Stimulated activated CD4-positive, alpha-beta T cell treated with anti-CD3 and anti-CD28 coated beads, Interleukin-12 subunit alpha, Interleukin-12 subunit beta, amount 100 ng/mL, for 48 hours (primary cell): ENCODE data around the gene NFKB1.
"Not testable (repeated sequence)": the region's sequence is repeated elsewhere in the genome, so short reads cannot be mapped to it uniquely, and the experiment has no call there.

Experiments
- DNase-seq, 3 donors: peaks; one replicate each; pipeline ENCODE4 v3.0.0-alpha.2; 2020; ENCODE audit warnings: low read depth in 2 of 3, low spot score in 1 of 3

Gene NFKB1

DNA sequence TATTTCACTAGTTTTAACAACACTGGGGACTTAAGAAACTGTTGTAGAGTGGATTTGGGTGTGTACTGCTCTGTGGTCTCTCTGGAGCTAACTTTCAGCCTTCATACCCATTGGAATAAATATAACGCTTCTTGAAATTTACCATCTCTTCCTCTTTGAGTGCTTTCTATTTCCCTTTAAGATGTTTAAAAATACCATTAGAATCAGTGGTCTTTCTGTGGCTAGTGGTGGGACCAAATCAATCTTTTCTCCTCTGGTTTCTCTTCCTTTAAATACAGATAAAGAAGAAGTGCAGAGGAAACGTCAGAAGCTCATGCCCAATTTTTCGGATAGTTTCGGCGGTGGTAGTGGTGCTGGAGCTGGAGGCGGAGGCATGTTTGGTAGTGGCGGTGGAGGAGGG is 92.0 kb downstream of the NFKB1 start:
- DNase-seq, result no peak

DNA sequence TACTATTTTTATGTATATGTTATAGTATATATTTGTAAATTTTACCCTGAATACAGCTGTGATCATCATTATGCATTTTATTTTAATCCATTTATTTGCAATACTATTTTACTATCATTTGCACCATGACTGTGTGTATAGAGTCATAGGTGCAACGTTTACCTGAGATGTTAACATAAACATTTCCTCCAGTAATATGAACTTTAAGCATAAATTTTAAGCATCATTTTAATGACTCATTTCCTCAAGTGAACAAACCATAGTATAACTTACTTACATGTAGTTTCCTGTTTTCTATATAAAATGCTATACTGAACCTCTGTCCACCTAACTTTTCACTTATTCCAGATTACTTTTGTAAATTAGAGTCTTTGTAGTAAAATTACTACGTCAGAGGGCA is 92.8 kb downstream of the NFKB1 start:
- no peak for DNase-seq

DNA sequence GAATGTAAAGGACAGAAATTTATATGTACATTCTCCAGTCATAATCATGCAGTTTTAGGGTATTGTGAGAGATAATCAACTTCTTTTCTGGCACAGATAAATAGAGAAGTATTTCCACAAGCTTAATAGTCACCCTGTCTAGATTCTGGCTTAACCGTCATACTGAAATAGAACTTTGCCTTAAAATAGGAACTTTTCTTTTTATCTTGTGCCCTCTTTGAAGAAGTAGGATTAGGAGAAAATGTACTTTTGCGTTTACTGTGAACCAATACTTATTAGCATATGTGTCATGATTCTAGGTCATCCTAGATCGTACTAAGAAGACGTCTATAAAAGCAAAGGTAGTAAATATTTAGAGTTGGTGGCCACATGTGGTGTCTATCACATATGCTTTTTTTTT is 95.4 kb downstream of the NFKB1 start:
- DNase-seq, result no peak

DNA sequence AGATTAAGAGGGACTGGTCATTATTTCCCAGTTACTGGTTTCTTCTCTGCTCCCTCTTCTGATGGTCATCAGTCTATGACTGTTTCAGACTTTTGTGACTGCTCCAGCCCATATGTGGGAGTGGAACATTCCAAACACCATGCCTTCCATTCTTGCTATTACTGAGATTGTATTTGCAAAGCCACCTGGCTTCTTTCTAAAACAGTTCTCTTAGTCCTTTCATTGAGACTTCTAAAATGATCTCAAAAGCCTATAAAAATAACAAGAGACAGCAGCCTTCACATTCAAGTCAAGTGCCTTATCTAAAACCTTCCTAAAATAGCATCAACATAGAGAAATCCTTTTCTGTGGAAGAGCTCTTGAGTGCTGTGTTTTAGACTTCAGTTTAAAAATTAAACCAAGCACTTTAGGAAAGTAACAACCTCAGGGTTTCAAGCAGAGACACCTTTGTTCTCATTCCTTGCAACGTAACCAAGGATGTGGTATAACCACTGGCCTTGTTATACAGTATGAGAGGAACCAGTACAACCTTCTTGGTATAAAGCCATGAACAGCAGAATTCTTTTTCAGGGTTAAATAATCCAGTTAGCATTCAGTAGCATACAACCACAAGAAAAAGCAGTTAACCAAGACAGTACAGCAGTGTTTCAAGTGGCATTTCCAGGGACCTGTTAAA is 97.1 kb downstream of the NFKB1 start:
- DNase-seq, result no peak

DNA sequence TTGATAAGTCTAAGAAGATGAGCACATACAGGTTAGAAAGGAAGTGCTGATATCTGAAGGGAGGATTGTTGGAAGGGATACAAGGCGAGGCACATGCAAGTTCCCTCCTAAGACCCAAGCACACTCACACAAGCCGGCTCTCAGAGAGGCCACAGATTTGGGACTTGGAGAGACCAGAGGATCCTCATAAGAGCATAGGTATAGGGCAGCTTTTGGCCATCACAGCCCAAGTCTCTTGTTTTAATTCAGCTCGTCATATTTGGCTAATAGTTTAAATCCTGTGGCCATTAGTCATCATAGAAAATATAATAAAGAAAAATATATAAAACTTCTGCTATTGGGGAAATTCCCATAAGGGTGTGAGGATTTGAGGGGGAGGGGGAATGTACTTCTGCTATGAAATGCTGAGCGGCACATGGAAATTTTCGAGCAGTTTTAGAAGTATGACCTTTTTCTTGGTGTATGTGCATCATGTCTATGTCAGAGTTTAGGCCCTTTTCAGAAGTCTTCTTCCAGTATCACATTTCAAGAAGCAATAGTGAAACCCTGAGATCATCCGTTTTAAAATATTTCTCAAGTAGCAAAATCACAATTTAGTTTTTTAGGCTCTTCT is 97.7 kb downstream of the NFKB1 start:
- DNase-seq, result no peak

DNA sequence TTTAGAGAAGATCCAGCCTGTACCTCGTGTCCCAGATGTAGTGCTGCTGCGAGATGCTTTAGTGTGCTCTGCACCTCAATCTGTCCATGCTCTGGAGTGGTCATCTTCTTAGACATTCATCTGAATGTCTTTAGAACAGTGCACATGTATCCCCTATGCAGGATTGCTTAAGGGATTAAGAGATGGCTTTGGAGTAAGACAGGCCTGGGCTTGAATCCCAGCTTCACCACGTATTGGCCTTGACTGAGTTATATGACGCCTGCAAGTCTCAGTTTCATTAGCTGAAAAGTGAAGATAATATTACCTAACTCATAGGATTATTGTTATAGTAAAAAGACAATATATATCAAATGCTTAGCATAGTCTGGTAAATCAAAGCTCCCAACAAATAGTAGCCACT is 98.3 kb downstream of the NFKB1 start:
- DNase-seq, result no peak

DNA sequence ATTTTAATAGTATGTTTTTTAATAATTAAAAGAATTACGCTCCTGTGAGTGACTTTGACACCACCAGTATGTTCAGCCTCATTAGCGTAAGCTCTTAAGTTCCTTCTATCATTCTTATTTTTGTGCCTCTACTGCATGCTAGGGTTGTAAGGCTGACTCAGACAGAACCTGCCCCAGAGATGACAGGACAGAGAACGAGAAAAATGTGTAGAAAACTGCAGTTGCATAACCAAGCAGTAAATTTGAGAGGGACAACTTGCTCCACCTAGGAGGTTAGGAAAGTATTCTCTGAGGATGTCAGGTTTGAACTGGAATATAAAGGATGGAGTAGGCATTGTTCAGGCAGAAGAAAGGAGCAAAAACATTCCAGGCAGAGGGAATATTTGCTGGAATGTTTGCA is 98.7 kb downstream of the NFKB1 start:
- no peak for DNase-seq

DNA sequence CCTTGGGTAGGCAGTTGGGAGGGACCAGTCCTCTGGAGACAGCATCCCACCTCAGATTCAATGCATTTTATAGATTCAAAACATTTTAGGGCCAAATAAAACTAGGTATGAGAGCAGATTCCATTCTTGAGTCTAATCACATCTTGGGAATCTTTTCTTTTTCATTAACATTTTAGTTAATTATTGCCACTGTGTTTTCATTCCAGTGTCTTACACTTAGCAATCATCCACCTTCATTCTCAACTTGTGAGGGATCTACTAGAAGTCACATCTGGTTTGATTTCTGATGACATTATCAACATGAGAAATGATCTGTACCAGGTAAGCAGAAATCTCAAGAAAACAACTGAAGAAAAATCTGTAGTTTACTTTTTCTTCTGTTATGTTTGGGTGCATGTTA is 99.5 kb downstream of the NFKB1 start:
- DNase-seq, result no peak

DNA sequence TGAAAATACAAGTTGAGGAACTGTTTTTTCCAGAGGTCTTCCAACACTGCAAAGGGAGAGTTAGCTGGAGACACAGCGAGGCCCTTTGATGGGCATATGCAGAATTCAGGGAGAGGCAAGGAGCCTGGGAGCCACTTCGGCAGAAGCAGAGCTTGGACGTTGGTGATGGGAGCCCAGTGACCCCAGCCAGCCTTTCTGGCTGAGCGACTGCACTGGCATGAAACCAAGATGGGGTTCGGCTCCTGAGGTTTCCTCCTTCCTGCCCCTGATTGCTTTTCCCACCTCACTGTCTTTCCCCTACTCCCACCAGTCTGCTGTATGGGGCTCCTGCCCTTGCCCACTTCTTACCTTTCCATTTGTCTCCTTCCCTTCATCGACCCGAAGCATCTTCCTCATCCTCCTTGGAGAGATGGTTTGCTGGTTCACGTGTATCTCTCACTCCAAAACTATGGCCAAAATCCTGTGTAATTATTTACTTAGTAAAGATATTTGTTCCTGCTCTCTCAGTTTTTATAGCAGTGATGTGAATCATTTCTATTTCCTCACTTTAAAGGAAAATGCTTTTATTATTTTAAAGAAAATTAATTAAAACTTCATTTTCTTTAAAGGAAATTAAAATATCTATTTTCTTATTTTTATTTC is 100.5 kb downstream of the NFKB1 start:
- DNase-seq, result no peak

DNA sequence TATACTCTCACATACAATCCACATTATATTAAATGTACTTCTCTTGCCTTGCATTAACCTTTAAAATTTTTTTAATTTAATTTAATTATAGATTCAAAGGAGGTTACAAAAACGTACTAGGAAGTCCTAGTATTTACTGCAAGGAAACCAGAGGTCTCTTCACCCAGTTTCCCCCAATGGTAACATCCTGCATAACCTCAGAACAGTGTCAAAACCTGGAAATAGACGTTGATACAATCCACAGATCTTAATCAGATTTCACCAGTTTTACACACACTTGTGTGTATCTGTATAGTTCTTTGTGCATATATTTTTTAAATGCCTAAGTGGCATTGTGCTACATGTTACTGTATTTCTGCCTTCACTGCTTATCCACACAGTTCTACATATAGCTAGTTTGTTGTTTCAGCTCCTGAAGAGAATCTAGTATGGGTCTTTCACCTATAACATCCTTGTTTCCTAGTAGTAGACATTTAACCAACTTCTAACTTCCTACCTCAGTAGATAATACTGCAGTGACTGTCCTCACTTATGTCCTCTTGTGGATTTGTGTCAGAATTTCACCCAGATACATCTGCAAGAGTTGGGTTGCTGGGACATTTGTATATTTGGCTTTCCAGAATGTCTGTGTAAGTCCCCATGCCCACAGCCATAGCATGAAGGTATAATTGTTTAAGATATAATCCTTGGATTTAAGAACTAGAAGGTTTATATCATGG is 103.2 kb downstream of the NFKB1 start:
- no peak for DNase-seq

DNA sequence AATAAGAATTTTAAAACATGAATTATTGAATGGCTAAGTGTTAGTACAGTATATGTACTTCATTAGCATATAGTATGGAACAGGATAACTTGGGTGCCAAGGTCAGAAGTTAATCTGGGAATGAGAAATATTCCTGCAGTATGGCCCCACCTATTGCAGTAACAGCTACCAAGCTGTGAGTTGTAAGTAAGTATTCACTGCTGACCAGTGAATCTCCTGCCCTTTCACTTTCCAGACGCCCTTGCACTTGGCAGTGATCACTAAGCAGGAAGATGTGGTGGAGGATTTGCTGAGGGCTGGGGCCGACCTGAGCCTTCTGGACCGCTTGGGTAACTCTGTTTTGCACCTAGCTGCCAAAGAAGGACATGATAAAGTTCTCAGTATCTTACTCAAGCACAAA is 105.1 kb downstream of the NFKB1 start:
- DNase-seq, result no peak

DNA sequence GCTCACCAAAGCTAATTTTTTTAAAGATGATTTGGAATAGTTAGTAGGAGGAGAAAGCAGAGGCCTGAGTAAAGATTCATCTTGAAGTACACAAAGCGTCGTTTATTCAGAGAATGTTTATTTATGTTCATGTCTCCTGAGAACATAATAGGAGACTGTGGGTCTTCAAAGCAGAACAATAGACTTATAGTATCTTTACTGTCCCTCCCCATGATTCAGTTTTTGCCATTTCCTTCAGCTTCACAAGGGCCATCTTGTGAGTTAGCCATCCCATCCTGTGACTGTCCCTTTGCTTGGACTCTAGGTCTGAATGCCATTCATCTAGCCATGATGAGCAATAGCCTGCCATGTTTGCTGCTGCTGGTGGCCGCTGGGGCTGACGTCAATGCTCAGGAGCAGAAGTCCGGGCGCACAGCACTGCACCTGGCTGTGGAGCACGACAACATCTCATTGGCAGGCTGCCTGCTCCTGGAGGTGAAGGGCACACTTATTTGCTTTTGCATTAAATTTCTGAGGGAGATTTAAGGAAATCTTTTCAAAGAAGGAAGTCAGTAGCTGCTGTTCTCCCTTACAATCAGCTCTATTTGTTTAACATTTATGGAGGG is 105.8 kb downstream of the NFKB1 start:
- no peak for DNase-seq

DNA sequence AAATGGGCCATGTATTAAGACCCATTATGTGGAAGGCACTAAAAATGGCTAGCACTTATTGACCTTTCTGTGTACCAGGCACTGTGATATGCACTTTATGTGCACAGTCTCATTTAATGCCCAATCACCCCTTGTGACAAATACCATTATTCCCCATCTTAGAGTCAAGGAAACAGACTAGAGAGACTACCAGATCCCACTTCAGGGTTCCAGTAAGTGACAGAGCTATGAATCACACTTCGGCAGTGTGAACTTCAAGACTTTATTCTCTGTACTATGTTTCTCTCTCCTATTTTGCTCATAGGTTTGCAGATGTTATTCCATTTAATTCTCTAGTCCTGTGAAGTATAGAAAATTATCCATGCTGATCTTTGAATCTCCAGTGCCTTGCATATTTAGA is 107.0 kb downstream of the NFKB1 start:
- DNase-seq, result no peak

DNA sequence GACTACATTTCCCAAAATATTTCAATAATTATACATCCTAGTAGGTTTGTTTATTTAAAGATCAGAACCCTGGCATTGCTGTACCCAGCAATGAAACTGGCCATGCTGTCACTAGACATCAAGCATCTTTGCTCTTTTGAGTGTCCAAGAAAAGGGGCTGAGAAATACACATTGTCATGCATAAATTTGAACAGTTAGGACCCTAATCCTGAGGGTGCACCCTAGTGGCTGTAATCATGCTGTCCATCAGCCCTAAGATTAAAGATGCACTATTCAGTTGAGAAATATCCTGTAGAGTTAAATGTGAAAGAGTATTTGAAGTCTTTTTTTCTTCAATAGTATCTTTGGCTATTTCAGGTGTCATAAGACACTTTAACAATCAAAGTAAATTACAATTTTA is 108.8 kb downstream of the NFKB1 start:
- no peak for DNase-seq

DNA sequence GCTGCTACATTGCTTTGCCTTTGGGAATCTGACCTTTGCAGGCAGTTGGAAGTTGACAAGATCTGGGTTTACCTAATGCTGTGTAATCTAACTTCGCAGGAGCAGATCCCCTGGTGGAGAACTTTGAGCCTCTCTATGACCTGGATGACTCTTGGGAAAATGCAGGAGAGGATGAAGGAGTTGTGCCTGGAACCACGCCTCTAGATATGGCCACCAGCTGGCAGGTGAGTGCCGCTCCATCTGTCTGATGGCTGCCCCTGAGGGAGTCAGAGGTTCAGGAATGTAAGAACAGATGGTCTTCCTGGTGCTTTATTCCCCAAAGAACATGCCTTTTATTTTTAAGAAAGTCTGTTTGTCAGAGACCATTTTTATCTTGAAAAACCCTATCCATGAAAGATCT is 109.3 kb downstream of the NFKB1 start:
- no peak for DNase-seq

DNA sequence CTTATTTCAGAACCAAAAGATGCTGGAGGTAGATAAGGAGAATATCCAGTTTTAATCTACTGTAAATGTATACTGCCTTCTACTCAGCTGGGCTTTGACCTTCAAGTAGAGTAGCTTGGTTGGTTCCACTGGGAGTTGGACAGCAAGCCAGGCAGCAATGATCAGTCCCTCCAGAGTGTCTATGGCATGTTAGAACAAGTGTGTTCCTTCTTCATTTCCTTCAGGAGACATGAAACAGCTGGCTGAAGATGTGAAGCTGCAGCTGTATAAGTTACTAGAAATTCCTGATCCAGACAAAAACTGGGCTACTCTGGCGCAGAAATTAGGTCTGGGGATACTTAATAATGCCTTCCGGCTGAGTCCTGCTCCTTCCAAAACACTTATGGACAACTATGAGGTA is 111.1 kb downstream of the NFKB1 start:
- no peak for DNase-seq

DNA sequence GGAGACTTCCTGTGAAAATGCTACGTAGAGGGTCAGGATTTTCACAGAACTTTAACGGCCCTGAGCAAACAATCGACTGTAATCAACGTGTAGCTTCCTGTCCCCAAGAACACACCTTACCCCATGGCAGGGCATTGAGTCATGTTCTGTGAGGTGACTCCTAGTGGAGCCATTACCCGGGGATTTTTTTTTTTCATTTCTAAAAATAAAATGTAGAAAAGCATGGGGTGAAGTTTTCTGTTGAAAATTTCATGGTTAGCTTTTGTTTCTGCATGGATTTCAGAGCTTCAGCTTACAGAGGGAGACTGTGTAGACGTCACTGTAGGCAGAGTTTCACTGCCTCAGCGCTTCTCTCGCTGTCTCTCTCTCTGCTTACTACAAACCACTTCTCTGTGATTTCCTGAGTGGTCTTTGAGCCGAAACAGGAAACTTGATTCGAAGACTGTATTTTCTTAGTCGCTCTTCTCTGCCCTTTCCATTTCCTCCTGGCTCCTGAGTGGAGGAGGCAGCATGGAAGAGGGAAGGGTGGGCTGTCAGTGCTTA is 111.7 kb downstream of the NFKB1 start:
- DNase-seq, result no peak

DNA sequence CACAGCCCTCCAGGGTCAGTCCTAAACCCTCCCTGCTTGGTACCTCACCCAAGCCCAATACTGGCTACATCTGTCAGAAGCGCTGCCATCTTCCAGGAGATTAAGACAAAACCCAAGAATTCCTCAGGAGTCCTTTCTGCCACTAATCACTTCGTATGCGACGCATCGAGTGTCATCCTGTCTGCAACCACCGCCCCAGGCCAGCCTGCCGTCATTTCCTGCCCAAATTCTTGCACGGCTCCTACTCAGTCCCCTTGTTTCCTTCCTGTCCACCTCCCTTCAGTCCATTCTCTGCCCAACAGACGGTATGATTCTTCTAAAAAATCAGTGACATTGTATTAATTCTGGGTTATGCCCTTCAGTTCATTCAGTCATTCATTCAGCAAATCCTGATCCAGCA is 113.6 kb downstream of the NFKB1 start:
- no peak for DNase-seq

DNA sequence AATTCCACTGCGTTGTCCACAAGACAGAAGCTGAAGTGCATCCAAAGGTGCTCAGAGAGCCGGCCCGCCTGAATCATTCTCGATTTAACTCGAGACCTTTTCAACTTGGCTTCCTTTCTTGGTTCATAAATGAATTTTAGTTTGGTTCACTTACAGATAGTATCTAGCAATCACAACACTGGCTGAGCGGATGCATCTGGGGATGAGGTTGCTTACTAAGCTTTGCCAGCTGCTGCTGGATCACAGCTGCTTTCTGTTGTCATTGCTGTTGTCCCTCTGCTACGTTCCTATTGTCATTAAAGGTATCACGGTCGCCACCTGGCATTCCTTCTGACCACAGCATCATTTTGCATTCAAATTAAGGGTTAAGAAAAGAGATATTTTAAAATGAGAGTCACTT is 115.5 kb downstream of the NFKB1 start:
- no peak for DNase-seq

DNA sequence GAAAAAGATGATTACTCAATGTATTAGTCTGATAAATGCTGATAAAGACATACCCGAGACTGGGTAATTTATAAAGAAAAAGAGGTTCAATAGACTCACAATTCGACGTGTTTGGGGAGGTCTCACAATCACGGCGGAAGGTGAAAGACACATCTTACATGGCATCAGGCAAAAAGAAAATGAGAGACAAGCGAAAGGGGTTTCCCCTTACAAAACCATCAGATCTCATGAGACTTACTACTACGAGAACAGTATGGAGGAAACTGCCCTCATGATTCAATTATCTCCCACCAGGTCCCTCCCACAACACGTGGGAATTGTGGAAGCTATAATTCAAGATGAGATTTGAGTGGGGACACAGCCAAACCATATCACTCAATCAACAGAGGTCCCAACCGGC is 117.9 kb downstream of the NFKB1 start:
- DNase-seq, result not testable (repeated sequence)
